ENCODE measurements around the gene IL34. TPM values are rescaled to one million over a fixed set of nuclear protein-coding genes. Genes with fewer than 3 reads are reported as not detected.

Gene IL34
- total and polyA plus RNA-seq, 2 of the 8 experiments (the other 6 are each of a cell fraction or from before 2014, with no cell fraction given) = 4.6 to 5.6 TPM

- no peak for TF ChIP-seq RBBP5 (IDR thresholded peaks at IDR 0.05; ENCODE audit: borderline replicate concordance, low read depth, low read length)
- TF ChIP-seq ASH2L (IDR thresholded peaks at IDR 0.05; ENCODE audit: low read length) = no peak
- TF ChIP-seq SUZ12 (IDR thresholded peaks at IDR 0.05; ENCODE audit: low read length) = no peak
- no peak for TF ChIP-seq HDAC6 (IDR thresholded peaks at IDR 0.05; ENCODE audit: low read depth, low read length)
- no peak for TF ChIP-seq TEAD4 (IDR thresholded peaks at IDR 0.05; ENCODE audit: low read depth, low read length)
- TF ChIP-seq MAFK (IDR thresholded peaks at IDR 0.05; ENCODE audit: low read depth, low read length) = no peak
These were observed 15.2 kb downstream of the IL34 start (continued) for GRCh38 chr16:70661534-70661917.

Data from H1 (cell line).